IMR-90 (cell line): ENCODE results near the gene ARV1.

ENCODE experiments used
- BHLHE40 ChIP-seq: fragments of 150-350 bp; IDR thresholded peaks from 2 replicates; pipeline ENCODE4 v1.6.1; 2016; ENCODE audit warnings: mild to moderate bottlenecking, low read depth, low read length
- CEBPB ChIP-seq: IDR thresholded peaks from 2 replicates; pipeline ENCODE4 v1.6.1; 2012; ENCODE audit warnings: low read depth, low read length, improper control_type of control experiment
- CTCF ChIP-seq: conservative IDR thresholded peaks from 2 replicates; pipeline ENCODE4 v1.5.1; 2012; ENCODE audit warnings: mild to moderate bottlenecking, low read depth, low read length, improper control_type of control experiment
- FOS ChIP-seq: fragments of 150-350 bp; IDR thresholded peaks from 2 replicates; pipeline ENCODE4 v1.6.1; 2016; ENCODE audit warnings: low read depth, low read length
- MAFK ChIP-seq: IDR thresholded peaks from 2 replicates; pipeline ENCODE4 v1.6.1; 2012; ENCODE audit warnings: low read depth, low read length, improper control_type of control experiment
- MAZ ChIP-seq: IDR thresholded peaks from 2 replicates; pipeline ENCODE4 v1.6.1; 2012; ENCODE audit warnings: low read depth, mild to moderate bottlenecking, low read length, improper control_type of control experiment, moderate library complexity, borderline replicate concordance
- MXI1 ChIP-seq: IDR thresholded peaks from 2 replicates; pipeline ENCODE4 v1.6.1; 2012; ENCODE audit warnings: low read depth, mild to moderate bottlenecking, low read length, moderate library complexity, borderline replicate concordance
- NFE2L2 ChIP-seq: fragments of 150-350 bp; IDR thresholded peaks from 2 replicates; pipeline ENCODE4 v1.6.1; 2016; ENCODE audit warnings: low read depth, mild to moderate bottlenecking, low read length
- POLR2A ChIP-seq: IDR thresholded peaks from 2 replicates; pipeline ENCODE4 v1.6.1; 2012; ENCODE audit warnings: mild to moderate bottlenecking, low read depth, low read length
- RAD21 ChIP-seq: IDR thresholded peaks from 2 replicates; pipeline ENCODE4 v1.6.1; 2012; ENCODE audit warnings: low read length, improper control_type of control experiment
- USF2 ChIP-seq: fragments of 150-350 bp; IDR thresholded peaks from 2 replicates; pipeline ENCODE4 v1.6.1; 2017; ENCODE audit warnings: mild to moderate bottlenecking, antibody characterized with exemption, low read length, low read depth

- TF ChIP-seq CTCF: no peak
- TF ChIP-seq CEBPB: no peak
- no peak for TF ChIP-seq POLR2A
- no peak for TF ChIP-seq USF2
- no peak for TF ChIP-seq NFE2L2
- no peak for TF ChIP-seq RAD21
- TF ChIP-seq FOS: no peak
- TF ChIP-seq BHLHE40: no peak
- TF ChIP-seq MAFK: no peak
- TF ChIP-seq MXI1: no peak
- TF ChIP-seq MAZ: no peak
These were observed 968 bp upstream of the ARV1 start for GRCh38 chr1:230977761-230978490.
